Adrenal gland (tissue), 5 donors: Measurements from ENCODE around the gene UROS.

Experiments
- POLR2A ChIP-seq, 2 donors: fragments of 450-650 bp; IDR thresholded peaks; one replicate each; pipeline ENCODE4 v1.6.1; 2017; ENCODE audit warnings: antibody characterized with exemption in 2 of 2, mild to moderate bottlenecking in 2 of 2, moderate library complexity in 1 of 2
- TF ChIP-seq, protein P1 (sequence below), 6 experiments: fragments of 450-650 bp in 4 of 6; fragments of 200-600 bp in 2 of 6; sonication (generic) in 1 of 6; IDR thresholded peaks; 1 replicate in 5 of 6; 2 replicates in 1 of 6; pipeline versions ENCODE4 v1.5.1 to v1.8.0; 2016 to 2021; ENCODE audit warnings: antibody characterized with exemption in 6 of 6, mild to moderate bottlenecking in 2 of 6, moderate library complexity in 1 of 6
- donor health status: DM: no; HTN: no; CAD: no.

DNA sequence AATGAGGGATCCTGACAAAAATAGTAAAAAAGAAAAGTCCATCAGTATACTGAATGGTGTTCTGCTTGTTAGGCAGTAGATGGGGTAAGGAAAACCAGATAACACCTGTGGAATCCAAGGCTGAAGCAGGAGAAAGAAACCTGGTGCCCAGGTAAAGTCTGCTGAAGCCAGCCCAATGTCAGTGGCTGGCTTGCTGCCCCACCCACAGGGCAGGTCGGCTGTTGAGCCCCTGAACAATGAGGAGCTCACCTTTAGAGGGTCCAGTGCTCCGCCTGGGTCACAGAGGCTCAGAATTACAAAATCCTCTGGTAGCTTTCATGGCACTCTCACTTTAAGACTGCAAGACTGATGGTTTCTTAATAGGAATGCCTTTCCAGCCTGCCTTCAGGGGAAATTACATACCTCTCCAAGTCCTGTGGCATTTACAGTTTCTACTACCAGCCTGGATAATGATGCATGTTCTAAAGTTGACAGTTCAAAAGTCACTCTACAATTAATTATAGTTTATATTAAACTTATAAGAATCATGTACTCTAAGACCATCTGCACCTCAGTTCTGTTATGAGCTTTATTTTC lies 34.2 kb upstream of the UROS start:
- TF ChIP-seq POLR2A (IDR thresholded peaks at IDR 0.05), result no peak
- TF ChIP-seq, protein P1, sequence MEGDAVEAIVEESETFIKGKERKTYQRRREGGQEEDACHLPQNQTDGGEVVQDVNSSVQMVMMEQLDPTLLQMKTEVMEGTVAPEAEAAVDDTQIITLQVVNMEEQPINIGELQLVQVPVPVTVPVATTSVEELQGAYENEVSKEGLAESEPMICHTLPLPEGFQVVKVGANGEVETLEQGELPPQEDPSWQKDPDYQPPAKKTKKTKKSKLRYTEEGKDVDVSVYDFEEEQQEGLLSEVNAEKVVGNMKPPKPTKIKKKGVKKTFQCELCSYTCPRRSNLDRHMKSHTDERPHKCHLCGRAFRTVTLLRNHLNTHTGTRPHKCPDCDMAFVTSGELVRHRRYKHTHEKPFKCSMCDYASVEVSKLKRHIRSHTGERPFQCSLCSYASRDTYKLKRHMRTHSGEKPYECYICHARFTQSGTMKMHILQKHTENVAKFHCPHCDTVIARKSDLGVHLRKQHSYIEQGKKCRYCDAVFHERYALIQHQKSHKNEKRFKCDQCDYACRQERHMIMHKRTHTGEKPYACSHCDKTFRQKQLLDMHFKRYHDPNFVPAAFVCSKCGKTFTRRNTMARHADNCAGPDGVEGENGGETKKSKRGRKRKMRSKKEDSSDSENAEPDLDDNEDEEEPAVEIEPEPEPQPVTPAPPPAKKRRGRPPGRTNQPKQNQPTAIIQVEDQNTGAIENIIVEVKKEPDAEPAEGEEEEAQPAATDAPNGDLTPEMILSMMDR (IDR thresholded peaks at IDR 0.05), result no peak
